Measurements from ENCODE around the gene YPEL1. TPM values are rescaled to one million over a fixed set of nuclear protein-coding genes. Genes with fewer than 3 reads are reported as not detected.
A peak's percentile ranks its signal among the peaks of the same experiment; 100 is the strongest.

The YPEL1 gene
- total and polyA plus RNA-seq, 12 donors = 0.84 to 19.4 (median 3.0) TPM

DNA sequence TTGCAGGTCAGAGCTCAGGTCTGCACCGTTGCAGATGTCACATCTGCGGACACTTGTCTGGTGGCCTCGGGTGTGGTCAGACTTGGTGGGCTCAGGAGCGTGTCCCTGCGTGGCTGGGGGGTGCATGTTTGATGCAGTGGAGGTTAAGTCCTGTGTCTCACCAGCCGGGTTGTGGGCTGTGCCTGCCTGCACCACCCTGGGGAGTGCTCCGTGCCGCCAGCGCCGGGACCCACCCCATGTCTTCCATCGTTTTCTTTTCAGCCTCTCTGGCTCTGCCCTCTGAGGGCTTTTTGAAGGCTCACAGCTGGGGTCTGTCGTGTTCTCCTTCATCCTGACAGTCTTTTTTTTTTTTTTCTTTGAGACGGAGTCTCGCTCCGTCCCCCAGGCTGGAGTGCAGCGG is 43.8 kb downstream of the YPEL1 start:
- intact Hi-C loops (cut with DNase I) = no loop called here
- Histone ChIP-seq H3K9me3 (replicated peaks in 1 of 3) (no peaks in the 10 kb centered on the region), H3K36me3 (replicated peaks in 1 of 2) (peaks cover 0 to 61% of the 10 kb centered on the region in 2 donors), H3K4me3 (no peak overlapping the region), H3K4me1 (replicated peaks in 1 of 2) (no peaks in the 10 kb centered on the region), H3K27ac (no peak overlapping the region), H3K27me3 (no peaks in the 10 kb centered on the region)
- 78 to 91% (median 84%) methylated on average over 12 to 16 of the region's 16 CpGs for WGBS, 4 donors
- TF ChIP-seq POLR2A (IDR thresholded peaks at IDR 0.05) = no peak
- TF ChIP-seq, protein P1, sequence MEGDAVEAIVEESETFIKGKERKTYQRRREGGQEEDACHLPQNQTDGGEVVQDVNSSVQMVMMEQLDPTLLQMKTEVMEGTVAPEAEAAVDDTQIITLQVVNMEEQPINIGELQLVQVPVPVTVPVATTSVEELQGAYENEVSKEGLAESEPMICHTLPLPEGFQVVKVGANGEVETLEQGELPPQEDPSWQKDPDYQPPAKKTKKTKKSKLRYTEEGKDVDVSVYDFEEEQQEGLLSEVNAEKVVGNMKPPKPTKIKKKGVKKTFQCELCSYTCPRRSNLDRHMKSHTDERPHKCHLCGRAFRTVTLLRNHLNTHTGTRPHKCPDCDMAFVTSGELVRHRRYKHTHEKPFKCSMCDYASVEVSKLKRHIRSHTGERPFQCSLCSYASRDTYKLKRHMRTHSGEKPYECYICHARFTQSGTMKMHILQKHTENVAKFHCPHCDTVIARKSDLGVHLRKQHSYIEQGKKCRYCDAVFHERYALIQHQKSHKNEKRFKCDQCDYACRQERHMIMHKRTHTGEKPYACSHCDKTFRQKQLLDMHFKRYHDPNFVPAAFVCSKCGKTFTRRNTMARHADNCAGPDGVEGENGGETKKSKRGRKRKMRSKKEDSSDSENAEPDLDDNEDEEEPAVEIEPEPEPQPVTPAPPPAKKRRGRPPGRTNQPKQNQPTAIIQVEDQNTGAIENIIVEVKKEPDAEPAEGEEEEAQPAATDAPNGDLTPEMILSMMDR (IDR thresholded peaks at IDR 0.05) = no peak
- DNase-seq = no peak

DNA sequence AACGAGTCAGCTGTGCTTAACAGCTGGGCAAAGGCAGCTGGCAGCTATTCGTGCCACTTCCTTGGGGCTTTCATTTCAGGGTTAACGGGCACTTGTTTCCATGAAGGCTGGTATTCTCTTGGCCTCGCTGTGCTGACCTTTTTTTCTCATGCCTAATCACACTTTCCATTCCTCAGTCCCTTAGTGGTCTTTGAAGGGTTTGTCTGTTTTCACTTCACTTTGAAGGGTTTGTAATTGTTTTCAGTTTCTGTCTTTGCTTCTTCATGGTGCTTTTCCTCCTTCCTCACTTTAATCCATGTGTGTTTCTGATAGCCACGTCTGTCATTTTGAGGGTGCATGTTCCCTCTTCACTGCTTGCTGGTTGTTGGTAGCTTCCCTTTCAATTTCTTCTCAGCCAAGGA is 45.2 kb downstream of the YPEL1 start:
- H3K36me3 ChIP-seq (replicated peaks in 1 of 2) = peaks cover 0 to 62% of the 10 kb centered on the region in 2 donors
- TF ChIP-seq POLR2A (IDR thresholded peaks at IDR 0.05) = no peak
- TF ChIP-seq, protein P1 (IDR thresholded peaks at IDR 0.05) = no peak
- peak in 1 of 7 donors; percentile 40 for DNase-seq

DNA sequence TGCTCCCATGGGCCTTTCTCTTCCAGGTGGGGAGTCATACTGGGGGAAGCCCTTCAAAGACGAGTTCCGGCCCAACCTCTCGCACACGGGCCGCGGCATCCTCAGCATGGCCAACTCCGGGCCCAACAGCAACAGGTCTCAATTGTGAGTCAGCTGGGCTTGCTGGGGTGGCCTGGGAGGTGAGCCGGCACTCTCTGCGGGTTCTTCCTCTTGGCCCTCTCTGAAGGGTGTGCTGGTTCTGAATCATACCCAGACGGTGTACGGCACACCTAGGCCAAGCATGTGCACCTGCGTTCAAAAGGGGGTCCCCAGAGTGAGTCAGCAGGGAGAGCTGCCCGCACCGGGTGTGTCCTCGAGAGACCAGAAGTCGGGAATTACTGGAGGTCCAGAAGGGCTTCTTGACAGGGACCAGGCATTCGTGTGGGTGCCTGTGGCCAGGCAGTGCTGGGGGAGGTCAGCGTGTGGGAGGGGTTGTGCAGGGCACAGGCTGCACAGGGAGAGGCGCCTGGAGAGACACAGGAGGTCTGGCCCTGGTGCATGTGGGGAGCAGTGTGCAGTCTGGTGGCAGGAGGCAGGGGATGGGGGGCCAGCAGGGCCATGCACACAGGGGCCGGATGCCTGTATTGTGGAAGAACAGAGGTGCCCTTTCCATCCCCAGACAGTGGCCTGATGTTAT is 46.8 kb downstream of the YPEL1 start:
- Histone ChIP-seq H3K36me3 (replicated peaks in 1 of 2) (peaks cover 0 to 57% of the 10 kb centered on the region in 2 donors), H3K27me3 (no peaks in the 10 kb centered on the region), H3K4me1 (replicated peaks in 1 of 2) (no peaks in the 10 kb centered on the region), H3K4me3 (no peak overlapping the region), H3K9me3 (replicated peaks in 1 of 3) (no peaks in the 10 kb centered on the region), H3K27ac (no peak overlapping the region)
- intact Hi-C loops (cut with DNase I) = no loop called here
- 92 to 95% (median 94%) methylated on average over 12 to 20 of the region's 20 CpGs for WGBS, 4 donors
- TF ChIP-seq, protein P1 (IDR thresholded peaks at IDR 0.05) = no peak
- TF ChIP-seq POLR2A (IDR thresholded peaks at IDR 0.05) = no peak
- DNase-seq = no peak

More for the DNA sequence above, 45.2 kb downstream of the YPEL1 start:
- Histone ChIP-seq H3K4me1 (replicated peaks in 1 of 2) (no peaks in the 10 kb centered on the region), H3K9me3 (replicated peaks in 1 of 3) (no peaks in the 10 kb centered on the region), H3K27ac (peak overlapping the region in 1 of 5 donors; percentile 27), H3K27me3 (no peaks in the 10 kb centered on the region), H3K4me3 (no peak overlapping the region)
- intact Hi-C loops (cut with DNase I) = no loop called here
- 46 to 53% (median 50%) methylated on average over 5 of the region's 5 CpGs for WGBS, 4 donors

DNA sequence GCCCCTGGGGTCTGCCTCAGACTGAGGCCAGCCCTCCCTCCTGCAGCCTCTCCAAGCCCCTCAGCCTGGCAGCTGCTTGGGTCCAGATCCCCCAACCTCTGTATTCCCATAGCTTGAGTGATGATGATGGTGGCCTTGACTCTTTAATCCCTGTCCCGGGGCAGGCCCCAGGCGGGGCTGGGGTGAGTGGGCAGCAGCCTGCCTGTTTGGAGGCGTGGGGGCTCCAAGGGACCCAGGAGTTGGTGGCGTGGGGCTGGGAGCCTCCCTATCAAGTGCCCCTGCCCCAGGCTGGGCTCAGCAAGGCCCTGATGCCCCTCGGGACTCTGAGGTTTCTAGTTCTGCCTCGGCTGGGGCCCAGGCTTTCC is 47.3 kb downstream of the YPEL1 start:
- intact Hi-C loops (cut with DNase I) = no loop called here
- H3K4me1 ChIP-seq (replicated peaks in 1 of 2) = no peaks in the 10 kb centered on the region
- no peak overlapping the region for H3K4me3 ChIP-seq
- TF ChIP-seq POLR2A (IDR thresholded peaks at IDR 0.05) = no peak
- TF ChIP-seq, protein P1 (IDR thresholded peaks at IDR 0.05) = no peak
- H3K36me3 ChIP-seq (replicated peaks in 1 of 2) = peaks cover 0 to 57% of the 10 kb centered on the region in 2 donors
- no peak for DNase-seq
- no peaks in the 10 kb centered on the region for H3K27me3 ChIP-seq
- no peak overlapping the region for H3K27ac ChIP-seq
- no peaks in the 10 kb centered on the region for H3K9me3 ChIP-seq (replicated peaks in 1 of 3)
- 88 to 100% (median 93%) methylated on average over 4 to 6 of the region's 6 CpGs for WGBS, 4 donors
